Smooth muscle cell (in vitro differentiated cells): ENCODE measurements around the gene GAK. TPM values are rescaled to one million over a fixed set of nuclear protein-coding genes. Genes with fewer than 3 reads are reported as not detected.

Experiments used
- DNase-seq: peaks from one replicate; lab custom pipeline; 2025; ENCODE audit not compliant: unreplicated experiment; lab: John Stamatoyannopoulos, UW
- H2AFZ ChIP-seq: fragments of 200-600 bp; sonication (generic); 2 replicates; pipeline ENCODE4 v1.6.0; 2016; ENCODE audit warnings: antibody characterized with exemption, low read depth, mild to moderate bottlenecking
- H3F3A ChIP-seq: fragments of 200-600 bp; sonication (generic); 2 replicates; pipeline ENCODE4 v1.6.0; 2017; ENCODE audit warnings: antibody characterized with exemption, low read depth
- H3K27ac ChIP-seq: fragments of 200-600 bp; sonication (generic); 2 replicates; pipeline ENCODE4 v1.5.1; 2016; ENCODE audit warnings: low read depth, mild to moderate bottlenecking
- H3K27me3 ChIP-seq: fragments of 200-600 bp; sonication (generic); 2 replicates; pipeline ENCODE4 v1.6.1; 2016; ENCODE audit warnings: low read depth, mild to moderate bottlenecking
- H3K36me3 ChIP-seq: fragments of 200-600 bp; sonication (generic); 2 replicates; pipeline ENCODE4 v1.5.1; 2016; ENCODE audit warnings: low read depth
- H3K4me1 ChIP-seq: fragments of 200-600 bp; sonication (generic); 2 replicates; pipeline ENCODE4 v1.5.1; 2016; ENCODE audit warnings: low read depth
- H3K4me2 ChIP-seq: fragments of 200-600 bp; sonication (generic); 2 replicates; pipeline ENCODE4 v1.6.0; 2016; ENCODE audit warnings: mild to moderate bottlenecking
- H3K4me3 ChIP-seq: fragments of 200-600 bp; sonication (generic); 2 replicates; pipeline ENCODE4 v1.5.1; 2016; ENCODE audit warnings: mild to moderate bottlenecking
- H3K79me2 ChIP-seq: fragments of 200-600 bp; sonication (generic); 2 replicates; pipeline ENCODE4 v1.6.0; 2016; ENCODE audit warnings: low read depth, mild to moderate bottlenecking
- H3K9ac ChIP-seq: fragments of 200-600 bp; sonication (generic); 2 replicates; pipeline ENCODE4 v1.6.0; 2016; ENCODE audit warnings: low read depth
- H3K9me3 ChIP-seq: fragments of 200-600 bp; sonication (generic); replicated peaks from 2 replicates; pipeline ENCODE4 v1.5.1; 2016; ENCODE audit warnings: low read depth
- H4K20me1 ChIP-seq: fragments of 200-600 bp; sonication (generic); 2 replicates; pipeline ENCODE4 v1.6.0; 2016; ENCODE audit warnings: low read depth
- WGBS: methylation state at CpG from one replicate; pipeline ENCODE4 v1.1.7; 2016; ENCODE audit warnings: low lambda C conversion rate; 5-methylcytosine and 5-hydroxymethylcytosine counted together
- polyA plus RNA-seq: library from polyadenylated mRNA; unstranded; fragments of >200 nt; fragmentation: Nextera tagmentation; extraction: Ambion mirVana; gene quantifications from 2 replicates; pipeline ENCODE4 v1.2.1, GENCODE V29; 2016
- total RNA-seq: library from RNA; depleted of rRNA; stranded (reverse); fragments of >200 nt; gene quantifications from 2 replicates; pipeline ENCODE4 v1.2.3, GENCODE V29; 2014
- TF ChIP-seq, protein P1 (sequence below): fragments of 200-600 bp; sonication (generic); IDR thresholded peaks from 2 replicates; pipeline ENCODE4 v1.5.1; 2017; ENCODE audit warnings: borderline replicate concordance, mild to moderate bottlenecking, antibody characterized with exemption; ENCODE audit not compliant: insufficient read depth, poor library complexity, severe bottlenecking

GAK gene
- total and polyA plus RNA-seq, 2 experiments from 2014 or later: 56.2 to 85.4 TPM

DNA sequence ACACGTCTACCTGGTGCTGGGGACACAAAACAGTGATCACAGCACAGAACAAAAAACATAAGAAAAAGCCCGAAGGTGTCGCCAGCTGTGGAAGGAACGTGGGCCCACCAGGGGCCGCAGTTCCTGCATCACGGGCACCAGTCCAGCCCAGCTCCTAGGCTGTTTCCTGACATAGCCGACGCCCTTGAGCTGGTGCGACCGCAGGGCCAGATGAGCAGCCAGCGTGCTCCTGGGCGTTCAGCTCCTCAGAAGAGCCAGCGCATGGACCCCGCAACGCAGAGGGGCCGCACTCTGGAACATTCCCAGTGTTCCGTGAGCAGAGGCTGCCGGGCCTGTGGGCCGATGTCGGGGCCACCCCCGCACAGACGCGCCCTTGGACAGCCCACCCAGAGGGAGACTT lies 44.1 kb downstream of the GAK start:
- no peaks in the 10 kb centered on the region for H4K20me1 ChIP-seq
- H3K27ac ChIP-seq: no peak overlapping the region

DNA sequence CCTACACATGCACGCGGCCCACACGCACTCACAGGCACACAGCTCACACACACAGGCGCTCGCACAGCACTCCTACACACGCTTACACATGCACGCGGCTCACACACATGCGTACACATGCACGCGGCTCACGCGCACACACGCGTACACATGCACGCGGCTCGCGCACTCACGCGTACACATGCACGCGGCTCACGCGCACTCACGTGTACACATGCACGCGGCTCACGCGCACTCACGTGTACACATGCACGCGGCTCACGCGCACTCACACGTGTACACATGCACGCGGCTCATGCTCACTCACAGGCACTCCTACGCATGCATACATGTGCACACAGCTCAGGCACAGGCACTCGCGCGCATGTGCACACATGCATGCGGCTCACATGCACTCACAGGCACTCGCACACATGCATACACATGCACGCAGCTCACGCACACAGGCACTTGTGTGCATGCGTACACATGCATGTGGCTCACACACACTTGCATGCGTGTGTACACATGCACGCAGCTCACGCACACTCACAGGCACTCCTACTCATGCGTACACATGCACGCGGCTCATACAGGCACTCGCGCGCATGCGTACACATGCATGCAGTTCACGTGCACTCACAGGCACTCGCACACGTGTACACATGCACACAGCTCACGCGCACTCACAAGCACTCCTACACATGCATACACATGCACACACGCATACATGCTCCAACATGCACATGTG lies 44.9 kb downstream of the GAK start:
- Histone ChIP-seq H3K27ac (no peak overlapping the region), H3F3A (no peaks in the 10 kb centered on the region), H3K36me3 (no peaks in the 10 kb centered on the region), H3K4me3 (no peak overlapping the region), H3K79me2 (no peaks in the 10 kb centered on the region), H3K27me3 (no peaks in the 10 kb centered on the region), H3K4me2 (no peak overlapping the region), H3K9me3 (no peaks in the 10 kb centered on the region), H3K4me1 (no peaks in the 10 kb centered on the region), H3K9ac (no peak overlapping the region), H4K20me1 (no peaks in the 10 kb centered on the region), H2AFZ (no peak overlapping the region)
- 98% methylated on average over 62 of the region's 63 CpGs for WGBS
- TF ChIP-seq, protein P1, sequence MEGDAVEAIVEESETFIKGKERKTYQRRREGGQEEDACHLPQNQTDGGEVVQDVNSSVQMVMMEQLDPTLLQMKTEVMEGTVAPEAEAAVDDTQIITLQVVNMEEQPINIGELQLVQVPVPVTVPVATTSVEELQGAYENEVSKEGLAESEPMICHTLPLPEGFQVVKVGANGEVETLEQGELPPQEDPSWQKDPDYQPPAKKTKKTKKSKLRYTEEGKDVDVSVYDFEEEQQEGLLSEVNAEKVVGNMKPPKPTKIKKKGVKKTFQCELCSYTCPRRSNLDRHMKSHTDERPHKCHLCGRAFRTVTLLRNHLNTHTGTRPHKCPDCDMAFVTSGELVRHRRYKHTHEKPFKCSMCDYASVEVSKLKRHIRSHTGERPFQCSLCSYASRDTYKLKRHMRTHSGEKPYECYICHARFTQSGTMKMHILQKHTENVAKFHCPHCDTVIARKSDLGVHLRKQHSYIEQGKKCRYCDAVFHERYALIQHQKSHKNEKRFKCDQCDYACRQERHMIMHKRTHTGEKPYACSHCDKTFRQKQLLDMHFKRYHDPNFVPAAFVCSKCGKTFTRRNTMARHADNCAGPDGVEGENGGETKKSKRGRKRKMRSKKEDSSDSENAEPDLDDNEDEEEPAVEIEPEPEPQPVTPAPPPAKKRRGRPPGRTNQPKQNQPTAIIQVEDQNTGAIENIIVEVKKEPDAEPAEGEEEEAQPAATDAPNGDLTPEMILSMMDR: no peak
- no peak for DNase-seq

More for the DNA sequence above, 44.1 kb downstream of the GAK start:
- TF ChIP-seq, protein P1: no peak
- Histone ChIP-seq H3K4me1 (no peaks in the 10 kb centered on the region), H3K9ac (no peak overlapping the region), H3K79me2 (no peaks in the 10 kb centered on the region), H3K4me3 (no peak overlapping the region), H3K9me3 (no peaks in the 10 kb centered on the region), H3K36me3 (no peaks in the 10 kb centered on the region), H3F3A (no peaks in the 10 kb centered on the region), H3K4me2 (no peak overlapping the region), H3K27me3 (no peaks in the 10 kb centered on the region), H2AFZ (no peak overlapping the region)
- 98% methylated on average over 23 of the region's 23 CpGs for WGBS
- DNase-seq: no peak

DNA sequence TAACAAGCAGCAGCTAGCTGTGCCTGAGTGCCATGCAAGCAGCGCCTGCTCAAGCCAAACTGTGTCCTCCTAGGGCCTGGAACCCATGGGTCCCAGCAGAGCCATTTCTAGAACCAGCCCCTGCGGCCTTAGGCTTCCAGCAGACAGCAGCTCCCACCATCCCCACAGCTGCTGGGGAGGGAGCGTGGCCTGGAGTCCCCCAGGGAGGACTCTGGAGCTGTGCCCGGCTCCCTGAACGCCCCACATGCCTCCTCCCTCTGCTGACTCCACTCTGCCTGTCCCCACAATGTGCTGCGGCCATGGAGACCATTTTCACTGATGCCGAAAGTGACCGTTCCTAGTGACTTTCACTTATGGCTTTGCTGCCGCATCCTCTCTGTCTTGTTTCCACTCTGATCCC lies 45.9 kb downstream of the GAK start:
- no peaks in the 10 kb centered on the region for H3K27me3 ChIP-seq
- no peak overlapping the region for H3K4me2 ChIP-seq
- no peak for DNase-seq
- no peak overlapping the region for H3K9ac ChIP-seq
- no peaks in the 10 kb centered on the region for H3K4me1 ChIP-seq
- no peaks in the 10 kb centered on the region for H4K20me1 ChIP-seq
- H3K9me3 ChIP-seq: no peaks in the 10 kb centered on the region
- no peaks in the 10 kb centered on the region for H3K36me3 ChIP-seq
- no peak overlapping the region for H3K4me3 ChIP-seq
- no peak overlapping the region for H3K27ac ChIP-seq
- 99% methylated on average over 8 of the region's 9 CpGs for WGBS
- no peaks in the 10 kb centered on the region for H3K79me2 ChIP-seq
- TF ChIP-seq, protein P1: no peak
- no peak overlapping the region for H2AFZ ChIP-seq
- H3F3A ChIP-seq: no peaks in the 10 kb centered on the region

DNA sequence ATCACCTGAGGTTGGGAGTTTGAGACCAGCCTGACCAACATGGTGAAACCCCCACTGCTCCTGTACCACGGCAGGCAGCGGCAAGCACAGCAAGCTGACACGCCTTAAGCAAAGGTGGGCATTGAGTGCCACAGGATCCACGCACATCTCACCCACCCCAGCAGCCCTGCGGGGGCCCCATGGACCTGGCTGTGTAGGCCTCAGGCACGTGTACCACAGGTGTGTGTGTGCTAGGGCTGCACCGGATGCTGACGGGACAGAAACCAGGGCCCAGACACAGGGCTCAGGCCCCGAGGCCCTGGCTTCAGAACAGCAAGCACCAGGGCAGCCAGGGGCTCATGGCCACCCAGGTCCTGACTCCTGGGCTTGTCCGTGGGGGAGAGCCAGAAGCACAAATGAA lies 46.8 kb downstream of the GAK start:
- H2AFZ ChIP-seq: no peak overlapping the region
- no peak for DNase-seq
- TF ChIP-seq, protein P1: no peak
- no peak overlapping the region for H3K4me2 ChIP-seq
- no peaks in the 10 kb centered on the region for H3F3A ChIP-seq
- no peaks in the 10 kb centered on the region for H3K36me3 ChIP-seq
- H3K27ac ChIP-seq: no peak overlapping the region
- H3K4me1 ChIP-seq: no peaks in the 10 kb centered on the region
- no peaks in the 10 kb centered on the region for H3K79me2 ChIP-seq
- H3K4me3 ChIP-seq: no peak overlapping the region
- no peaks in the 10 kb centered on the region for H3K9me3 ChIP-seq
- no peak overlapping the region for H3K9ac ChIP-seq
- no peaks in the 10 kb centered on the region for H4K20me1 ChIP-seq
- H3K27me3 ChIP-seq: no peaks in the 10 kb centered on the region
- 95% methylated on average over 10 of the region's 10 CpGs for WGBS
